Hindlimb muscle (tissue), 1 donor: ENCODE data around the gene EPB41L1. TPM values are rescaled to one million over a fixed set of nuclear protein-coding genes. Genes with fewer than 3 reads are reported as not detected.
A peak's percentile ranks its signal among the peaks of the same experiment; 100 is the strongest.

Experiments
- DNase-seq: peaks from one replicate; pipeline ENCODE4 v3.0.0-alpha.2; 2013
- polyA plus RNA-seq: library from polyadenylated mRNA; unstranded; fragments of 120-200 nt; gene quantifications from one replicate; pipeline ENCODE4 v1.2.1, GENCODE V29; 2013; ENCODE audit not compliant: insufficient read length

Gene EPB41L1
- polyA plus RNA-seq, 1 donor, result 20.8 TPM

DNA sequence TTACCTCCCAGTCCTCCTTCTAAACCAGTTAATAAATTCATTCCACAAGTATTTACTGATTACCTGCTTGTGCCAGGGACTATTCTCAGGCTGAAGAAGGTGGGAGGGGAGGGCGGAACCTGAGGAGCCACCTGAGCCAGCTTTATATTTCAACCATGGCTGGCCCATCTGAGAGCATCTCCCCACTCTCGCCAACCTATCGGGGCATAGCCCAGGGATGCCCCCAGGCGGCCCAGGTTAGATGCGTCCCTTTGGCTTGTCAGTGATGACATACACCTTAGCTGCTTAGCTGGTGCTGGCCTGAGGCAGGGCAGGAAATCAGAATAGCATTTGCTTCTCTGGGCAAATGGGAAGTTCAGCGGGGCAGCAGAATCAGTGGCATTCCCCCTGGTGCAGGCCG, 76.8 kb downstream of the EPB41L1 start:
- DNase-seq, result no peak

DNA sequence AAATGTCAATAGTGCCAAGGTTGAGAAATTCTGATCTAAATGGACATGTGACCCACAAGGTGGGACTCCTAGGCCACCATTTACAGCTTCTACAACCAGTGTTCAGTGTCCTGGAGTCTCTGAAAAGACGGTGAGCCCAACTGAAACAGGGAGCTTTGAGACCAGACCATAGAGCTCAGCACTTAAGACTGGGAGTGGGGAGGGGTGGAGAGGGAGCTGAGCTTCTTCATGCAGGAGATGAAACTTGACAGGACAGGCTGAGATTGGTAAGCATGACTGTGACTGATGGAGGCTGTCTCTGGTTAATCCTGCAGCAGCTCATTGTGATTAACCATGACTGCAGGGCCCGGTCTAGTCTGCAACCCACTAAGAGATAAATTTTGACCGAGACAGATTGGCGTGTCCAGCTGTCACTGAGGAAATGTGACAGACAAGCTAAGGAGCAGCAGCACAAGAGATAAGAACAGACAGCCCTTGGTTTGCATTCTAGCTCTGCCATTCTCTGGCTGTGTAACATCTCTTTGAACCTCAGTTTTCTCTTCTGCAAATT, 80.3 kb downstream of the EPB41L1 start:
- DNase-seq, result no peak

- DNase-seq, result peak; percentile 85
Measured at GRCh38 chr20:36235892-36236785, 81.6 kb downstream of the EPB41L1 start, which contains the start of gene AAR2. TSS of gene AAR2 (plus strand) at chr20:36236478. CDS start at chr20:36239869, 3,391 bp downstream.

- no peak for DNase-seq
Measured at GRCh38 chr20:36236786-36237121, 82.2 kb downstream of the EPB41L1 start.

- DNase-seq, result no peak
Measured at GRCh38 chr20:36237477-36237876, 82.9 kb downstream of the EPB41L1 start.

DNA sequence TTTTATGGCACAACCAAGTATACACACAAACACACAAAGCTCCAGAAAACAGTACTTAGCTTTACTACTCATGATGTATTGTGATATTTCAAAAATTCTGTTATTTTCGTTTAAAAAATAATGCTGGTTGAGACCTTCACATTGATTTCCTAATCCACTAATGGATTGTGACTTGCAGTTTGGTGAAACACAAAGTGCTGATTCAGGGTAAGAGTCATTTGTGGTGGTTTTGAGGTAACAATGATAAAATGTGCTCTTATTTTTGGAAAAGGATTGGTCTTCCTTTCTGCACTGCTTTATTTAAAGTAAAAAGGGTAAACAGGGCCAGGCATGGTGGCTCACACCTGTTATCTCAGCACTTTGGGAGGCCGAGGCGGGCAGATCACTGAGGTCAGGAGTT, 83.6 kb downstream of the EPB41L1 start:
- DNase-seq, result no peak

DNA sequence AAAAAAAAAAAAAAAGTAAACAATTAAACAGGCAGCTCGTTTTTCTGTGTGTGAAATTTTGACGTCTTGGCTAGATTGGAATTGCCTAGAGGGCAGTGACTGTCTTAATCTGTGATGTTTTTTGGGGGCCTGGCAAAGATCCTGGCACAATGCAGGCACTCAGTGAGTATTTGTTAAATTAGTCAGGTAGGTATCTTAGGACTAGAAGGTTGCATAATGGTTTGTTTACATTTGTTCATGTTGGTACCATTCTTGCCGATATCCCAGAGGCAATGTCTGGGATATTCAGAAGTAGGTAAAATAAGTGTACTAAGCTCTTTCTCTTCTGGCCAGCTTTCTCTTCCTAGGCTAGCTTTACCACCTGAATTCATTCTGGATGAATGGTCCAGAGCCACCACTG, 84.2 kb downstream of the EPB41L1 start:
- no peak for DNase-seq

DNA sequence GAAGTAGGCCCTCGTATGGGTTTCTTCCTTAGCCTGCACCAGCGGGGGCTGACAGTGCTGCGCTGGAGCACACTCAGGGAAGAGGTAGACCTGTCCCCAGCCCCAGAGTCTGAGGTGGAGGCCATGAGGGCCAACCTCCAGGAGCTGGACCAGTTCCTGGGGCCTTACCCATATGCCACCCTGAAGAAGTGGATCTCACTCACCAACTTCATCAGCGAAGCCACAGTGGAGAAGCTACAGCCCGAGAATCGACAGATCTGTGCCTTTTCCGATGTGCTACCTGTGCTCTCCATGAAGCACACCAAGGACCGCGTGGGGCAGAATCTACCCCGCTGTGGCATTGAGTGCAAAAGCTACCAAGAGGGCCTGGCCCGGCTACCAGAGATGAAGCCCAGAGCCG, 85.5 kb downstream of the EPB41L1 start:
- no peak for DNase-seq

- DNase-seq, result no peak
Measured at GRCh38 chr20:36241678-36242077, 87.1 kb downstream of the EPB41L1 start.

- no peak for DNase-seq
Measured at GRCh38 chr20:36243726-36244125, 89.2 kb downstream of the EPB41L1 start.

GRCh38 chr20:36246401-36246800, 91.9 kb downstream of the EPB41L1 start:
- DNase-seq, result no peak

DNA sequence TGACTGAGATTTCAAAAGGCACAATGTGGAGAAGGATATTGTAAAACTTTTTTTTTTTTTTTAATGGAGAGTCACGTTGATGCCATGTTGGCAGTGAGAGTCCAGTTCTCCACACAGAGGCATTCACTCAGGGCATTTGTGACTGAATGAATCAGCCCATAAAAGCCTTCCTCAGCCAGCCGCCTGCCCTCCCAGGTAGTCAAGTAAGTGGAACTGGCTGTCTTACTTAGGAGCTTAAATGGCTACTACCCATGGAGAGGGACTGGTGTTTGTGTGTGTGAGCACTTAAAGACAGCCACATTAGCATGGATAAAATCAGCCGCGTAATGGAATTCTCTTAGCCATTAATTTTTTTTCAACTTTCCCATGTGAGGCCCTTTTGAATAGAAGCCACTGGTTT, 94.3 kb downstream of the EPB41L1 start:
- DNase-seq, result no peak

GRCh38 chr20:36249450-36249849, 94.9 kb downstream of the EPB41L1 start:
- no peak for DNase-seq

GRCh38 chr20:36251426-36251825, 96.9 kb downstream of the EPB41L1 start:
- DNase-seq, result no peak

DNA sequence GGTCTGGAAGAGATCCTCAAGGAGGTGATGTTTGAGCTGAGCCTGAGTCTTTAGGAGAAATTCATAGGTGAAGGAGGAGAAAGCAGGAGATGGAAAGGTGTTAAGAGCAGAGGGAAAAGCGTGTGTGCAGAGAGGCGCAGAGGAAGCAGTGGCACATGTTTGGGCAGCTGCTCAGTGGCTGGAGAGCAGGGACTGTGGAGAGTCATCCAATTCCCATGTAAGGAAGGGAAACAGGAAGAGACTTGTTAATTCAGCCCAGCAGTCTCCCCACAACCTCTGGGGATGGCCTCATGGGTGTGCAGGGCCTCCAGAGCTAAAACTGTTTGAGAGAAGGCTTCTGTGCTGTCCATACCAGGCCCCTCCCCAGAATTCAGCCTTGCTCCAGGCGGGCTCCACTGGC, 98.0 kb downstream of the EPB41L1 start:
- no peak for DNase-seq

GRCh38 chr20:36253036-36253435, 98.5 kb downstream of the EPB41L1 start:
- DNase-seq, result no peak

DNA sequence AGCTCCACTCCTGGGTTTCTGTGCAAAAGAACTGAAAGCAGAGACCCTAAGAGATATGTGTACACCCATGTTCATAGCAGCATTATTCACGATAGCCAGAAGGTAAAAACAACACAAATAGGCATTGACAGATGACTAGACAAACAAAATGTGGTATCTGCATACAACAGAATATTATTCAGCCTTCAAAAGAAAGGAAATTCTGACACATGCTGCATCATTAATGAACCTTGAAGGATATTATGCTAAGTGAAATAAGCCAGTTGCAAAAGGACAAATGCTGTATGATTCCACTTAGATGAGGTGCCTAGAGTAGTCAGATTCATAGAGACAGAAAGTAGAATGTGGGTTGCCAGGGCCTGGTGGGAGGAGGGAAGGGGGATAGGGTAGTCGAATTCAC, 99.5 kb downstream of the EPB41L1 start:
- no peak for DNase-seq

DNA sequence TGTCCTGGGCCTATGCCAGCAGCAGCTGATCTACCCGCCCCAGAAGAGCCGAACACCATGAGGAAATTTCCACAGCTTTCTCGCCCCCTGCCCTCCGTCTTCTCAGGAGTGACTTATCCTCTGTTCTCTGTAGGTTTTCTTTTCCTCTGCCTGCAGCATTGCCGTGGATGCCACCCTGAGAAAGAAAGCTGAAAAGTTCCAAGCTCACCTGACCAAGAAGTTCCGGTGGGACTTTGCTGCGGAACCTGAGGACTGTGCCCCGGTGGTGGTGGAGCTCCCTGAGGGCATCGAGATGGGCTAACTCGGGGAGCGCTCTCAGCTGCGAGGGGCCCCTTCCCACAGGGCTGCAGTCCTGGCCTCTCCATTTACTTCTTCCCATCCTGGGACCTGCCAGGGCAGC, 100.9 kb downstream of the EPB41L1 start:
- DNase-seq, result no peak

GRCh38 chr20:36259177-36260061, 104.9 kb downstream of the EPB41L1 start:
- no peak for DNase-seq

DNA sequence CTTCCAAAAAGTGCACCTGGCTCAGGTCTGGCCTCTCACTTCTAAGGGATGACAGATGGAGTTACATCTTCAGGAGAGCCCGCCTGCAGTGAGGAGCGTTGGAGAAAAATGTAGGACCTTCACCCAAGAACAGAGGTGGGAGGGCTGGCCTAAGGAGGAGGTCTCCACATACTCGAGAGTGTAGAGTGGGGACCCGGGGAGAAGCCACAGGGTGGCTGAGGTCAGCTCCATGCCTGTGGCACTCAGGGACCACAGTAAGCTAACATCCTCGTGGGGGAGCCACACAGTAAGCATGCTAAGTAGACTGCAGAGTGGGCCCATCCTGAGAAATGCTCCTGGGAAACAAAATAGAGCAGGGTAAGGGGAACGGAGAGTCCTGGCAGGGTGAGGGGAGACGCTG, 105.8 kb downstream of the EPB41L1 start:
- DNase-seq, result no peak

- DNase-seq, result no peak
Measured at GRCh38 chr20:36261389-36262105, 107.0 kb downstream of the EPB41L1 start.

DNA sequence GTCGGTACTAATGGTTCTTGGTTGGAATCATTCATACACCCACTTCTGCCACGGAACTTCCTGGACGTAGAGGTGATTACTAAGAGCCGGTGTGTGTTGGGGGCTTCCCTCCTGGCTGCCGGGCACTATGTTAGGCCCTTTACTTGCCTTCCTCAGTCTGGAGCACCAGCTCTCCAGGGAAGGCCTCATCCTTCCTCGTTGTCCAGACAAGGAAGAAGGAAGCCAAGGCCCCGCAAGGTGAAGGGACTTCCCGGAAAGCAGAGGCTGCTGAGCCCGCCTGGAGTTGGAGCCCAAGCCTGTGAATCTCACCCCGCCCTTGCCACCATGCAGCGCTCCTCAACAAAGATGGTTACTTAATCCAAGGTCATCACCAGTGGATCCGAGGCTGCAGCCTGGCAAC, 107.9 kb downstream of the EPB41L1 start:
- no peak for DNase-seq
